ENCODE results near the gene CXorf49B. TPM values are rescaled to one million over a fixed set of nuclear protein-coding genes. Genes with fewer than 3 reads are reported as not detected.

The CXorf49B gene
- total RNA-seq, 1 donor from 2014 or later: not detected

- no peak for DNase-seq
- intact Hi-C loops (cut with micrococcal nuclease): no loop called here
- no peak for ATAC-seq
Observed at GRCh38 chrX:71814123-71814912, 51.2 kb downstream of the CXorf49B start.

GRCh38 chrX:71815121-71815905 is 52.2 kb downstream of the CXorf49B start:
- DNase-seq (no peak), ATAC-seq (no peak)
- intact Hi-C loops (cut with micrococcal nuclease): no loop called here

- ATAC-seq (no peak), DNase-seq (no peak)
- intact Hi-C loops (cut with micrococcal nuclease): no loop called here
Observed at GRCh38 chrX:71815906-71816156, 52.7 kb downstream of the CXorf49B start.

Other genes starting within 250 kb of the CXorf49B start
- 96.4 TPM for gene OGT, start 230.2 kb upstream of the CXorf49B start, total RNA-seq
- 1.5 TPM for gene GCNA, start 184.9 kb upstream of the CXorf49B start, total RNA-seq
- 0.20 TPM for gene CXCR3, start 144.8 kb upstream of the CXorf49B start, total RNA-seq
- not detected for gene CXorf49, start 45.1 kb upstream of the CXorf49B start, total RNA-seq
- 3.7 TPM for gene NHSL2, start 147.5 kb downstream of the CXorf49B start, total RNA-seq